Measurements from ENCODE around the gene GTF3C6. TPM values are rescaled to one million over a fixed set of nuclear protein-coding genes. Genes with fewer than 3 reads are reported as not detected.

Gene GTF3C6
- total and polyA plus RNA-seq, 10 of the 15 experiments (the other 5 are each of a cell fraction or from before 2014, with no cell fraction given) = 42.8 to 261 (median 116) TPM

GRCh38 chr6:110950440-110950839 is 8.1 kb upstream of the GTF3C6 start:
- ChIA-PET SMC1A (ENCODE audit: uncharacterized antibody, unreplicated experiment) (interaction anchor here (0.6 to 9.2 kb wide), 8 partner anchors 72 to 770 kb away, joined by 3 to 117 read pairs (median 3); partner anchors contain the start of gene CDC40), CTCF (interaction anchor here (0.7 to 5.8 kb wide), 14 partner anchors 9 to 493 kb away, joined by 3 to 91 read pairs (median 5); no protein-coding TSS in a partner anchor), RAD21 (ENCODE audit: unreplicated experiment) (interaction anchor here (0.6 to 5.7 kb wide), 8 partner anchors 151 to 956 kb away, joined by 3 to 71 read pairs (median 3); no protein-coding TSS in a partner anchor), POLR2A (no interaction called here)
- Histone ChIP-seq H3K9me3 (replicated peaks; ENCODE audit: control insufficient read depth, insufficient read depth, low read length) (no peaks in the 10 kb centered on the region), H4K20me1 (ENCODE audit: control insufficient read depth, insufficient read depth) (no peaks in the 10 kb centered on the region), H2AFZ (ENCODE audit: control insufficient read depth, low read depth, low read length) (no peak overlapping the region), H3K36me3 (ENCODE audit: control insufficient read depth in 2 of 2, insufficient read depth in 2 of 2, low read length in 1 of 2) (no peaks in the 10 kb centered on the region), H3K4me2 (ENCODE audit: control insufficient read depth, insufficient read depth) (no peak overlapping the region), H3K27ac (ENCODE audit: control insufficient read depth, insufficient read depth) (no peak overlapping the region), H3K4me3 (no peak overlapping the region), H3K79me2 (ENCODE audit: control insufficient read depth, insufficient read depth, low read length) (no peaks in the 10 kb centered on the region), H3K27me3 (replicated peaks in 1 of 2; ENCODE audit: control insufficient read depth in 2 of 2, insufficient read depth in 2 of 2, low read length in 1 of 2) (no peaks in the 10 kb centered on the region), H3K4me1 (ENCODE audit: control insufficient read depth, insufficient read depth, low read length) (no peaks in the 10 kb centered on the region), H3K9ac (ENCODE audit: control insufficient read depth, insufficient read depth, low read length) (no peak overlapping the region)
- no peak for TF ChIP-seq SMARCA5 (IDR thresholded peaks at IDR 0.05)
- TF ChIP-seq KLF5 (IDR thresholded peaks at IDR 0.05; ENCODE audit: partially characterized antibody) = no peak
- TF ChIP-seq DPF2 (IDR thresholded peaks at IDR 0.05) = no peak
- TF ChIP-seq POLR2AphosphoS5 (IDR thresholded peaks at IDR 0.05; ENCODE audit: low read length) = no peak
- no peak for TF ChIP-seq RELA (IDR thresholded peaks at IDR 0.05; ENCODE audit: borderline replicate concordance, partially characterized antibody)
- TF ChIP-seq RAD51 (IDR thresholded peaks at IDR 0.05) = no peak
- no peak for TF ChIP-seq LARP7 (IDR thresholded peaks at IDR 0.05)
- TF ChIP-seq EP300 (IDR thresholded peaks at IDR 0.05; ENCODE audit: borderline replicate concordance in 1 of 2, control insufficient read depth in 1 of 2, low read depth in 2 of 2, low read length in 2 of 2) = no peak
- no peak for TF ChIP-seq MTA3 (IDR thresholded peaks at IDR 0.05; ENCODE audit: borderline replicate concordance, low read length)
- TF ChIP-seq SMAD1 (IDR thresholded peaks at IDR 0.05; ENCODE audit: low read depth, partially characterized antibody) = no peak
- no peak for TF ChIP-seq CBX5 (IDR thresholded peaks at IDR 0.05; ENCODE audit: low read depth)
- TF ChIP-seq ZSCAN29 (IDR thresholded peaks at IDR 0.05) = no peak
- no peak for TF ChIP-seq ZNF207 (IDR thresholded peaks at IDR 0.05; ENCODE audit: borderline replicate concordance)
- TF ChIP-seq SIX5 (IDR thresholded peaks at IDR 0.05; ENCODE audit: low read depth, low read length, severe bottlenecking) = no peak
- TF ChIP-seq BACH1 (IDR thresholded peaks at IDR 0.05; ENCODE audit: borderline replicate concordance) = no peak
- TF ChIP-seq ZNF384 (IDR thresholded peaks at IDR 0.05; ENCODE audit: borderline replicate concordance, low read depth, low read length) = no peak
- TF ChIP-seq SREBF2 (IDR thresholded peaks at IDR 0.05; ENCODE audit: low read length) = no peak
- TF ChIP-seq, protein P1, sequence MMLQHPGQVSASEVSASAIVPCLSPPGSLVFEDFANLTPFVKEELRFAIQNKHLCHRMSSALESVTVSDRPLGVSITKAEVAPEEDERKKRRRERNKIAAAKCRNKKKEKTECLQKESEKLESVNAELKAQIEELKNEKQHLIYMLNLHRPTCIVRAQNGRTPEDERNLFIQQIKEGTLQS (IDR thresholded peaks at IDR 0.05; ENCODE audit: borderline replicate concordance, extremely low read depth, low read depth, low read length) = no peak
- TF ChIP-seq, protein P2, sequence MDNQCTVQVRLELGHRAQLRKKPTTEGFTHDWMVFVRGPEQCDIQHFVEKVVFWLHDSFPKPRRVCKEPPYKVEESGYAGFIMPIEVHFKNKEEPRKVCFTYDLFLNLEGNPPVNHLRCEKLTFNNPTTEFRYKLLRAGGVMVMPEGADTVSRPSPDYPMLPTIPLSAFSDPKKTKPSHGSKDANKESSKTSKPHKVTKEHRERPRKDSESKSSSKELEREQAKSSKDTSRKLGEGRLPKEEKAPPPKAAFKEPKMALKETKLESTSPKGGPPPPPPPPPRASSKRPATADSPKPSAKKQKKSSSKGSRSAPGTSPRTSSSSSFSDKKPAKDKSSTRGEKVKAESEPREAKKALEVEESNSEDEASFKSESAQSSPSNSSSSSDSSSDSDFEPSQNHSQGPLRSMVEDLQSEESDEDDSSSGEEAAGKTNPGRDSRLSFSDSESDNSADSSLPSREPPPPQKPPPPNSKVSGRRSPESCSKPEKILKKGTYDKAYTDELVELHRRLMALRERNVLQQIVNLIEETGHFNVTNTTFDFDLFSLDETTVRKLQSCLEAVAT (IDR thresholded peaks at IDR 0.05) = no peak
- TF ChIP-seq TAF1 (IDR thresholded peaks at IDR 0.05; ENCODE audit: borderline replicate concordance, low read depth, low read length) = no peak
- in situ Hi-C loops (cut with MboI) = no loop called here
- DNase-seq (ENCODE audit: low read depth, low spot score) (no peak), ATAC-seq (no peak), FAIRE-seq (no peak)
- intact Hi-C loops (cut with micrococcal nuclease; ENCODE audit: unreplicated experiment) = no loop called here
- no TSS peak for BruUV-seq (replicated peaks)

All from GM12878 (cell line).